Measurements from ENCODE around the gene TRDMT1.

- no peak for TF ChIP-seq EZH2 (IDR thresholded peaks at IDR 0.05)
- TF ChIP-seq CTCF (IDR thresholded peaks at IDR 0.05): no peak
Observed at GRCh38 chr10:17147884-17148489, 53.5 kb downstream of the TRDMT1 start.

All from neural progenitor cell (in vitro differentiated cells).